HepG2 (cell line): ENCODE measurements around the gene SLC2A11.

Experiments used
- ADNP ChIP-seq: sonication (generic); formaldehyde crosslinking; IDR thresholded peaks from 2 replicates; pipeline ENCODE4 v1.4.0; 2020; ENCODE audit warnings: missing genetic modification reagents
- EZH2 ChIP-seq: conservative IDR thresholded peaks from 2 replicates; pipeline ENCODE4 v1.6.1; 2012; ENCODE audit warnings: mild to moderate bottlenecking, low read depth, low read length, moderate library complexity
- KDM1A ChIP-seq: IDR thresholded peaks from 2 replicates; pipeline ENCODE4 v1.6.1; 2016; ENCODE audit warnings: missing compliant biosample characterization
- SAFB2 ChIP-seq: sonication (generic); formaldehyde crosslinking; IDR thresholded peaks from 2 replicates; pipeline ENCODE4 v1.5.1; 2020; ENCODE audit warnings: missing genetic modification reagents, low read depth, mild to moderate bottlenecking, borderline replicate concordance
- ZFAT ChIP-seq: sonication (generic); formaldehyde crosslinking; conservative IDR thresholded peaks from 2 replicates; pipeline ENCODE4 v1.8.1; 2023; ENCODE audit warnings: missing genetic modification reagents, inconsistent platforms
- ZNF841 ChIP-seq: sonication (generic); formaldehyde crosslinking; IDR thresholded peaks from 2 replicates; pipeline ENCODE4 v1.8.1; 2023; ENCODE audit warnings: missing genetic modification reagents, borderline replicate concordance
- ZSCAN20 ChIP-seq: sonication (generic); formaldehyde crosslinking; IDR thresholded peaks from 2 replicates; pipeline ENCODE4 v1.4.0; 2020; ENCODE audit warnings: missing genetic modification reagents, mild to moderate bottlenecking, borderline replicate concordance
- TF ChIP-seq, protein P1 (sequence below): sonication (generic); formaldehyde crosslinking; IDR thresholded peaks from 2 replicates; pipeline ENCODE4 v1.5.0; 2020; ENCODE audit warnings: mild to moderate bottlenecking, missing genetic modification reagents, moderate library complexity
- TF ChIP-seq, protein P2 (sequence below), 2 experiments: fragments of 450-650 bp in 1 of 2; sonication (generic) in 1 of 2; formaldehyde crosslinking; IDR thresholded peaks; 2 replicates each; pipeline versions ENCODE4 v1.5.0 to v1.8.0; 2020 to 2022; ENCODE audit warnings: mild to moderate bottlenecking in 1 of 2, missing genetic modification reagents in 1 of 2
- TF ChIP-seq, protein P3 (sequence below): sonication (generic); formaldehyde crosslinking; IDR thresholded peaks from 2 replicates; pipeline ENCODE4 v1.5.0; 2020; ENCODE audit warnings: missing genetic modification reagents
- TF ChIP-seq, protein P4 (sequence below): sonication (generic); formaldehyde crosslinking; IDR thresholded peaks from 2 replicates; pipeline ENCODE4 v1.4.0; 2020; ENCODE audit warnings: missing genetic modification reagents

DNA sequence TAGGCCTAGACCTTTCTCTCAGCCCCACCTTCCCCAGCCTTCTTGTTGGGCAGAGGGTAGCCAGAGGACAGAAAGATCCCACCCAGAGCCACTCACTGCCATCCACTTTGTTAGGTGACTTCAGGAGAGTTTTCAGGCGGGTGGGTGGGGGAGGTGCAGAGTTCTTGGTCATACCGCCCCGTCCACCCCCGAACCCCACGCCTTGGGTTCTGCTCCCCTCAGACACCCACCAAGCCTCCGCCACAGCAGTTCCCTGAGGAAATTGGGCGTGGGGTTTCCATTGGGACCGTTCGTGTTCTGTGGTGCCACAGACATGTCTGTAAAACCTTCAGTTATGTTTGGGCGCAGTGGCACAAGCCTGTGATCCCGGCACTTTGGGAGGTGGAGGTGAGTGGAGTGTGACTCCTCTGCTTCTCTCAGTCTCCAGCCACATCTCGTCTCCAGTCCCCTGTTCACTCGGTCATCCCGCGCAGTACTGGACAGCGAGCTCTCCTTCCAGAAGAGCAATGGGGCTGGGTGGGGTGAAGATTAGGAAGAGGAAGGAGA lies 38.0 kb downstream of the SLC2A11 start:
- TF ChIP-seq, protein P1, sequence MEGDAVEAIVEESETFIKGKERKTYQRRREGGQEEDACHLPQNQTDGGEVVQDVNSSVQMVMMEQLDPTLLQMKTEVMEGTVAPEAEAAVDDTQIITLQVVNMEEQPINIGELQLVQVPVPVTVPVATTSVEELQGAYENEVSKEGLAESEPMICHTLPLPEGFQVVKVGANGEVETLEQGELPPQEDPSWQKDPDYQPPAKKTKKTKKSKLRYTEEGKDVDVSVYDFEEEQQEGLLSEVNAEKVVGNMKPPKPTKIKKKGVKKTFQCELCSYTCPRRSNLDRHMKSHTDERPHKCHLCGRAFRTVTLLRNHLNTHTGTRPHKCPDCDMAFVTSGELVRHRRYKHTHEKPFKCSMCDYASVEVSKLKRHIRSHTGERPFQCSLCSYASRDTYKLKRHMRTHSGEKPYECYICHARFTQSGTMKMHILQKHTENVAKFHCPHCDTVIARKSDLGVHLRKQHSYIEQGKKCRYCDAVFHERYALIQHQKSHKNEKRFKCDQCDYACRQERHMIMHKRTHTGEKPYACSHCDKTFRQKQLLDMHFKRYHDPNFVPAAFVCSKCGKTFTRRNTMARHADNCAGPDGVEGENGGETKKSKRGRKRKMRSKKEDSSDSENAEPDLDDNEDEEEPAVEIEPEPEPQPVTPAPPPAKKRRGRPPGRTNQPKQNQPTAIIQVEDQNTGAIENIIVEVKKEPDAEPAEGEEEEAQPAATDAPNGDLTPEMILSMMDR (CRISPR knock-in tag) = no peak
- no peak for TF ChIP-seq KDM1A (CRISPR knock-in tag)
- TF ChIP-seq, protein P2, sequence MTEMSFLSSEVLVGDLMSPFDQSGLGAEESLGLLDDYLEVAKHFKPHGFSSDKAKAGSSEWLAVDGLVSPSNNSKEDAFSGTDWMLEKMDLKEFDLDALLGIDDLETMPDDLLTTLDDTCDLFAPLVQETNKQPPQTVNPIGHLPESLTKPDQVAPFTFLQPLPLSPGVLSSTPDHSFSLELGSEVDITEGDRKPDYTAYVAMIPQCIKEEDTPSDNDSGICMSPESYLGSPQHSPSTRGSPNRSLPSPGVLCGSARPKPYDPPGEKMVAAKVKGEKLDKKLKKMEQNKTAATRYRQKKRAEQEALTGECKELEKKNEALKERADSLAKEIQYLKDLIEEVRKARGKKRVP (CRISPR knock-in tag; IDR thresholded peaks at IDR 0.05) = no peak
- TF ChIP-seq ADNP (CRISPR knock-in tag) = no peak
- TF ChIP-seq, protein P3, sequence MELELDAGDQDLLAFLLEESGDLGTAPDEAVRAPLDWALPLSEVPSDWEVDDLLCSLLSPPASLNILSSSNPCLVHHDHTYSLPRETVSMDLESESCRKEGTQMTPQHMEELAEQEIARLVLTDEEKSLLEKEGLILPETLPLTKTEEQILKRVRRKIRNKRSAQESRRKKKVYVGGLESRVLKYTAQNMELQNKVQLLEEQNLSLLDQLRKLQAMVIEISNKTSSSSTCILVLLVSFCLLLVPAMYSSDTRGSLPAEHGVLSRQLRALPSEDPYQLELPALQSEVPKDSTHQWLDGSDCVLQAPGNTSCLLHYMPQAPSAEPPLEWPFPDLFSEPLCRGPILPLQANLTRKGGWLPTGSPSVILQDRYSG = no peak
- no peak for TF ChIP-seq ZSCAN20 (CRISPR knock-in tag)
- TF ChIP-seq ZFAT (CRISPR knock-in tag) = no peak
- TF ChIP-seq EZH2 = no peak
- TF ChIP-seq, protein P4, sequence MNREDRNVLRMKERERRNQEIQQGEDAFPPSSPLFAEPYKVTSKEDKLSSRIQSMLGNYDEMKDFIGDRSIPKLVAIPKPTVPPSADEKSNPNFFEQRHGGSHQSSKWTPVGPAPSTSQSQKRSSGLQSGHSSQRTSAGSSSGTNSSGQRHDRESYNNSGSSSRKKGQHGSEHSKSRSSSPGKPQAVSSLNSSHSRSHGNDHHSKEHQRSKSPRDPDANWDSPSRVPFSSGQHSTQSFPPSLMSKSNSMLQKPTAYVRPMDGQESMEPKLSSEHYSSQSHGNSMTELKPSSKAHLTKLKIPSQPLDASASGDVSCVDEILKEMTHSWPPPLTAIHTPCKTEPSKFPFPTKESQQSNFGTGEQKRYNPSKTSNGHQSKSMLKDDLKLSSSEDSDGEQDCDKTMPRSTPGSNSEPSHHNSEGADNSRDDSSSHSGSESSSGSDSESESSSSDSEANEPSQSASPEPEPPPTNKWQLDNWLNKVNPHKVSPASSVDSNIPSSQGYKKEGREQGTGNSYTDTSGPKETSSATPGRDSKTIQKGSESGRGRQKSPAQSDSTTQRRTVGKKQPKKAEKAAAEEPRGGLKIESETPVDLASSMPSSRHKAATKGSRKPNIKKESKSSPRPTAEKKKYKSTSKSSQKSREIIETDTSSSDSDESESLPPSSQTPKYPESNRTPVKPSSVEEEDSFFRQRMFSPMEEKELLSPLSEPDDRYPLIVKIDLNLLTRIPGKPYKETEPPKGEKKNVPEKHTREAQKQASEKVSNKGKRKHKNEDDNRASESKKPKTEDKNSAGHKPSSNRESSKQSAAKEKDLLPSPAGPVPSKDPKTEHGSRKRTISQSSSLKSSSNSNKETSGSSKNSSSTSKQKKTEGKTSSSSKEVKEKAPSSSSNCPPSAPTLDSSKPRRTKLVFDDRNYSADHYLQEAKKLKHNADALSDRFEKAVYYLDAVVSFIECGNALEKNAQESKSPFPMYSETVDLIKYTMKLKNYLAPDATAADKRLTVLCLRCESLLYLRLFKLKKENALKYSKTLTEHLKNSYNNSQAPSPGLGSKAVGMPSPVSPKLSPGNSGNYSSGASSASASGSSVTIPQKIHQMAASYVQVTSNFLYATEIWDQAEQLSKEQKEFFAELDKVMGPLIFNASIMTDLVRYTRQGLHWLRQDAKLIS (CRISPR knock-in tag) = no peak
- no peak for TF ChIP-seq ZNF841 (CRISPR knock-in tag)
- TF ChIP-seq SAFB2 (CRISPR knock-in tag) = no peak
